ENCODE results near the gene UGGT1.

UGGT1 gene

DNA sequence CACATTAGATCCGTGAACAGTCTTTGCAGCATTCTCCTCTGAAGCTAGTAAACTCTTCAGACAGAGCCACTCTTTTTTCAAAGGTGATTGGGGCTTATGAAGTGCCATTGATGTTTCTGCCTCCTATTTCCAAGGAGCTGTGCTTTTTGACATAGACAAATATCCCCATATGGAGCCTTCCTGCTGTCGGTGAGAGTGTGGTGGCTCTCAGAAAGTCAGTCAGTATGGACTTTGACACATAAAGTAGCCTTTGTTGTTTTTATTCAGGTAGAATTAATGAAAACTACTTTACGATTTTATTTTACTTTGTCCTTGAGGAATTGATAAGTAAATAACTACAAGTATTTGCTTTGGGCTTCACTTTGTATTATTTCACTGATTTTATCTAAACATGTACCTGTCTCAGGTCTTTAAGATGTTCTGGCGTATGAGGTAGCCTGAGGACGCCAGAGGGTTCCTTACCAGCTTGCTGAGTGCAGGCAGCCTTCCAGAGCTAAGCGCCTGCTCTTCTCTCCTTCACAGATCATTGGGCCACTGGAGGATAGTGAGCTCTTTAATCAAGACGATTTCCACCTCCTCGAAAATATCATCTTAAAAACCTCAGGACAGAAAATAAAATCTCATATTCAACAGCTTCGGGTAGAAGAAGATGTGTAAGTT, 69.7 kb downstream of the UGGT1 start:
- DNase-seq (ENCODE audit: extremely low spot score) = no peak
- TF ChIP-seq CTCF (IDR thresholded peaks at IDR 0.05; ENCODE audit: control extremely low read depth, extremely low read depth, low read depth, missing control alignments) = no peak
- CTCF ChIA-PET = interaction anchor here (1.0 to 1.4 kb wide), 2 partner anchors 9 kb away, joined by 3 read pairs; no protein-coding TSS in a partner anchor
- POLR2A ChIA-PET = no interaction called here

GRCh38 chr2:128162266-128162665, 71.3 kb downstream of the UGGT1 start:
- CTCF ChIA-PET = interaction anchor here (1.1 kb wide), 1 partner anchor 9 kb away, joined by 3 read pairs; no protein-coding TSS in a partner anchor

GRCh38 chr2:128164311-128164710, 73.3 kb downstream of the UGGT1 start:
- POLR2A ChIA-PET = no interaction called here
- CTCF ChIA-PET = interaction anchor here (1.7 kb wide), 1 partner anchor 14 kb away, joined by 6 read pairs; no protein-coding TSS in a partner anchor
- no peak for TF ChIP-seq CTCF (IDR thresholded peaks at IDR 0.05; ENCODE audit: control extremely low read depth, extremely low read depth, low read depth, missing control alignments)
- no peak for DNase-seq (ENCODE audit: extremely low spot score)

More at GRCh38 chr2:128162266-128162665, 71.3 kb downstream of the UGGT1 start:
- POLR2A ChIA-PET = no interaction called here
- TF ChIP-seq CTCF (IDR thresholded peaks at IDR 0.05; ENCODE audit: control extremely low read depth, extremely low read depth, low read depth, missing control alignments) = no peak
- no peak for DNase-seq (ENCODE audit: extremely low spot score)

GRCh38 chr2:128166746-128167353, 75.8 kb downstream of the UGGT1 start:
- POLR2A ChIA-PET = no interaction called here
- no peak for TF ChIP-seq CTCF (IDR thresholded peaks at IDR 0.05; ENCODE audit: control extremely low read depth, extremely low read depth, low read depth, missing control alignments)
- CTCF ChIA-PET = no interaction called here
- DNase-seq (ENCODE audit: extremely low spot score) = no peak

- DNase-seq (ENCODE audit: extremely low spot score) = no peak
- CTCF ChIA-PET = interaction anchor here (1.3 to 3.2 kb wide), 3 partner anchors 8 to 16 kb away, joined by 3 to 7 read pairs (median 3); no protein-coding TSS in a partner anchor
- POLR2A ChIA-PET = no interaction called here
- TF ChIP-seq CTCF (IDR thresholded peaks at IDR 0.05; ENCODE audit: control extremely low read depth, extremely low read depth, low read depth, missing control alignments) = no peak
Observed at GRCh38 chr2:128169094-128169493, 78.1 kb downstream of the UGGT1 start.

GRCh38 chr2:128169497-128169896, 78.5 kb downstream of the UGGT1 start:
- CTCF ChIA-PET = interaction anchor here (1.3 to 3.2 kb wide), 3 partner anchors 9 to 15 kb away, joined by 3 to 8 read pairs (median 7); no protein-coding TSS in a partner anchor
- no peak for TF ChIP-seq CTCF (IDR thresholded peaks at IDR 0.05; ENCODE audit: control extremely low read depth, extremely low read depth, low read depth, missing control alignments)
- POLR2A ChIA-PET = no interaction called here
- no peak for DNase-seq (ENCODE audit: extremely low spot score)
